HG03039 (cell line): ENCODE results near the gene PCGF1.
"Not testable (repeated sequence)": the region's sequence is repeated elsewhere in the genome, so short reads cannot be mapped to it uniquely, and the experiment has no call there.

ENCODE experiments used
- ATAC-seq: cut with Tn5 transposase; IDR thresholded peaks from one replicate; pipeline ENCODE4 v1.9.1; 2021; ENCODE audit warnings: mild to moderate bottlenecking, moderate library complexity; ENCODE audit not compliant: unreplicated experiment

Gene PCGF1

GRCh38 chr2:74474481-74474880 lies 33.0 kb downstream of the PCGF1 start:
- ATAC-seq: no peak

- no peak for ATAC-seq
Observed at GRCh38 chr2:74472945-74473258, 34.6 kb downstream of the PCGF1 start.

- ATAC-seq: peak; percentile 78
Observed at GRCh38 chr2:74472086-74472944, 35.2 kb downstream of the PCGF1 start, which contains the start of gene MRPL53. Gene MRPL53 (minus strand): TSS chr2:74472680. CDS start chr2:74472660, 20 bp downstream.

- no peak for ATAC-seq
Observed at GRCh38 chr2:74471332-74472065, 36.0 kb downstream of the PCGF1 start.

- ATAC-seq: not testable (repeated sequence)
Observed at GRCh38 chr2:74470742-74471141, 36.8 kb downstream of the PCGF1 start.

GRCh38 chr2:74464406-74464805 lies 43.1 kb downstream of the PCGF1 start:
- ATAC-seq: no peak

- ATAC-seq: no peak
Observed at GRCh38 chr2:74462786-74463105, 44.7 kb downstream of the PCGF1 start.

- ATAC-seq: no peak
Observed at GRCh38 chr2:74462054-74462785, 45.3 kb downstream of the PCGF1 start.

GRCh38 chr2:74461187-74462053 lies 46.1 kb downstream of the PCGF1 start:
- no peak for ATAC-seq

GRCh38 chr2:74460187-74460586 lies 47.3 kb downstream of the PCGF1 start:
- not testable (repeated sequence) for ATAC-seq

- ATAC-seq: not testable (repeated sequence)
Observed at GRCh38 chr2:74459503-74460118, 47.9 kb downstream of the PCGF1 start.

- no peak for ATAC-seq
Observed at GRCh38 chr2:74458938-74459363, 48.5 kb downstream of the PCGF1 start.

GRCh38 chr2:74458132-74458937 lies 49.2 kb downstream of the PCGF1 start, which contains the start of gene WBP1:
Gene WBP1 (plus strand): TSS chr2:74458438. CDS start chr2:74458603, 165 bp downstream.
- peak; percentile 77 for ATAC-seq

- peak; percentile 28 for ATAC-seq
Observed at GRCh38 chr2:74457549-74458131, 49.9 kb downstream of the PCGF1 start.

GRCh38 chr2:74457129-74457548 lies 50.4 kb downstream of the PCGF1 start:
- no peak for ATAC-seq
